Measurements from ENCODE around the gene PRMT9. TPM values are rescaled to one million over a fixed set of nuclear protein-coding genes. Genes with fewer than 3 reads are reported as not detected.
A peak's percentile ranks its signal among the peaks of the same experiment; 100 is the strongest.

PRMT9 gene
- total and polyA plus RNA-seq, 10 of the 15 experiments (the other 5 are each of a cell fraction or from before 2014, with no cell fraction given) = 4.1 to 11.8 (median 7.6) TPM

GRCh38 chr4:147617173-147617840 lies 66.7 kb downstream of the PRMT9 start, which contains the start of gene TMEM184C (continued):
- TF ChIP-seq CTCF (IDR thresholded peaks at IDR 0.05 in 2 of 3, conservative IDR thresholded peaks at IDR 0.05 in 1 of 3; ENCODE audit: control insufficient read depth in 2 of 3, extremely low read depth in 1 of 3, insufficient read depth in 1 of 3, low read depth in 3 of 3, low read length in 3 of 3) = no peak
- peak; percentile 77 for TF ChIP-seq NKRF (conservative IDR thresholded peaks at IDR 0.05)
- TF ChIP-seq SIN3A (IDR thresholded peaks at IDR 0.05; ENCODE audit: low read depth, low read length) = peak; percentile 89
- TF ChIP-seq MEF2A (IDR thresholded peaks at IDR 0.05; ENCODE audit: insufficient read depth, low read depth, low read length) = no peak
- TF ChIP-seq ZNF592 (IDR thresholded peaks at IDR 0.05) = no peak
- no peak for TF ChIP-seq ATF3 (IDR thresholded peaks at IDR 0.05; ENCODE audit: borderline replicate concordance, extremely low read depth, low read depth, low read length)
- TF ChIP-seq MTA2 (IDR thresholded peaks at IDR 0.05; ENCODE audit: low read depth) = no peak
- peak; percentile 46 for TF ChIP-seq KLF5 (IDR thresholded peaks at IDR 0.05; ENCODE audit: partially characterized antibody)
- TF ChIP-seq ZNF274 (IDR thresholded peaks at IDR 0.05; ENCODE audit: insufficient read depth, insufficient read length) = no peak
- TF ChIP-seq POLR2A (IDR thresholded peaks at IDR 0.05; ENCODE audit: low read depth, low read length) = peak; percentile 93
- TF ChIP-seq ZNF207 (IDR thresholded peaks at IDR 0.05; ENCODE audit: borderline replicate concordance) = no peak
- TF ChIP-seq SMAD5 (IDR thresholded peaks at IDR 0.05; ENCODE audit: low read depth) = peak; percentile 46; the same call in 1 of the 2 replicates
- no peak for TF ChIP-seq NR2F1 (conservative IDR thresholded peaks at IDR 0.05)
- TF ChIP-seq USF1 (IDR thresholded peaks at IDR 0.05; ENCODE audit: borderline replicate concordance, extremely low read length, insufficient read depth, low read depth, low read length) = no peak
- TF ChIP-seq ZBTB33 (IDR thresholded peaks at IDR 0.05) = no peak
- TF ChIP-seq YY1 (IDR thresholded peaks at IDR 0.05; ENCODE audit: low read depth, low read length) = peak; percentile 44
- no peak for TF ChIP-seq WRNIP1 (IDR thresholded peaks at IDR 0.05; ENCODE audit: borderline replicate concordance, low read depth, low read length)

Data from GM12878 (cell line).